ENCODE results near the gene LTA. TPM values are rescaled to one million over a fixed set of nuclear protein-coding genes. Genes with fewer than 3 reads are reported as not detected.
"Not testable (repeated sequence)": the region's sequence is repeated elsewhere in the genome, so short reads cannot be mapped to it uniquely, and the experiment has no call there.

LTA gene
- polyA plus RNA-seq, 1 of the 3 experiments (the other 2 are of a cell fraction): not detected

DNA sequence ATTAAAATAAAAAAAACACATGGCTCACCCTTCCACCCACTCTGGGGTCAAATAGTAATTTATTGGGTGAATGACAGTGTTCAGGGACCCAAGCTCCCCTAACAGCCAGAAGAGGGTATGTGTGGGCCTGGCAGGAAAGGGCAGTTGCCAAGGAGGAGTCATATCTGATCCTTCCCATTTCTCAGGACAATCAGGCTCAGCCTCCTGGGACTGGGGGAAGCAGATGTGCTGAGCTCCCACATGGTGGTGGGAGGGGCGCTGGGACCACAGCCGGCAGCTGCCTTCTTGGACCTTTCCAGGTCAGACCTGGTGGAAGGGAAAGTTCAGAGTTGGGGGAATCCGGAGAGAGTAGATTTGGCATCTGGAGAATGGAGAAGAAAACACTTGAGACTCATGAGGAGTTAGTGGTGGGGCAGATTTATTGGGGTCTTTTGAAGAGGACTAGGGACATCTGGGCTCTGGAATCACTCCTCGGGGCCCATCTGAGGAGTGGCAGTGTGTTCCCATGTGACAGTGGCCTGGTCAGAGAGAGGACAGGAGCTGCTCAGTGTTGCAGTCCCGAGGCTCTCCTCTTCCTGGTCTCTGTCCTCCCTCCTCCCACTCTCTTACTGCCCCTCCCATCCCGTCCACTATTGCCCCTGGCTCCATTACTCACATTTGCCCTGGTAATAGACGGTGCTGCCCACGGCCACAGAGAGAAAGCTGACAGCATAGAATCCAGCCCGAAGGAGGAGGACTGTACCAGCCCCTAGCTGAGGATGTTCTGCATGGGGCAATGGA lies 17.0 kb downstream of the LTA start:
- TF ChIP-seq TCF12 (IDR thresholded peaks at IDR 0.05): no peak
- TF ChIP-seq RFX5 (IDR thresholded peaks at IDR 0.05; ENCODE audit: low read length): no peak
- TF ChIP-seq RCOR1 (IDR thresholded peaks at IDR 0.05; ENCODE audit: low read length): no peak
- TF ChIP-seq, protein P1, sequence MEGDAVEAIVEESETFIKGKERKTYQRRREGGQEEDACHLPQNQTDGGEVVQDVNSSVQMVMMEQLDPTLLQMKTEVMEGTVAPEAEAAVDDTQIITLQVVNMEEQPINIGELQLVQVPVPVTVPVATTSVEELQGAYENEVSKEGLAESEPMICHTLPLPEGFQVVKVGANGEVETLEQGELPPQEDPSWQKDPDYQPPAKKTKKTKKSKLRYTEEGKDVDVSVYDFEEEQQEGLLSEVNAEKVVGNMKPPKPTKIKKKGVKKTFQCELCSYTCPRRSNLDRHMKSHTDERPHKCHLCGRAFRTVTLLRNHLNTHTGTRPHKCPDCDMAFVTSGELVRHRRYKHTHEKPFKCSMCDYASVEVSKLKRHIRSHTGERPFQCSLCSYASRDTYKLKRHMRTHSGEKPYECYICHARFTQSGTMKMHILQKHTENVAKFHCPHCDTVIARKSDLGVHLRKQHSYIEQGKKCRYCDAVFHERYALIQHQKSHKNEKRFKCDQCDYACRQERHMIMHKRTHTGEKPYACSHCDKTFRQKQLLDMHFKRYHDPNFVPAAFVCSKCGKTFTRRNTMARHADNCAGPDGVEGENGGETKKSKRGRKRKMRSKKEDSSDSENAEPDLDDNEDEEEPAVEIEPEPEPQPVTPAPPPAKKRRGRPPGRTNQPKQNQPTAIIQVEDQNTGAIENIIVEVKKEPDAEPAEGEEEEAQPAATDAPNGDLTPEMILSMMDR (IDR thresholded peaks at IDR 0.05): no peak
- TF ChIP-seq, protein P2, sequence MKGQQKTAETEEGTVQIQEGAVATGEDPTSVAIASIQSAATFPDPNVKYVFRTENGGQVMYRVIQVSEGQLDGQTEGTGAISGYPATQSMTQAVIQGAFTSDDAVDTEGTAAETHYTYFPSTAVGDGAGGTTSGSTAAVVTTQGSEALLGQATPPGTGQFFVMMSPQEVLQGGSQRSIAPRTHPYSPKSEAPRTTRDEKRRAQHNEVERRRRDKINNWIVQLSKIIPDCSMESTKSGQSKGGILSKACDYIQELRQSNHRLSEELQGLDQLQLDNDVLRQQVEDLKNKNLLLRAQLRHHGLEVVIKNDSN (IDR thresholded peaks at IDR 0.05; ENCODE audit: borderline replicate concordance, low read depth): no peak
- TF ChIP-seq FOSL2 (IDR thresholded peaks at IDR 0.05; ENCODE audit: borderline replicate concordance, low read depth): no peak
- no peak for TF ChIP-seq RXRA (IDR thresholded peaks at IDR 0.05; ENCODE audit: borderline replicate concordance, low read depth)
- TF ChIP-seq, protein P3, sequence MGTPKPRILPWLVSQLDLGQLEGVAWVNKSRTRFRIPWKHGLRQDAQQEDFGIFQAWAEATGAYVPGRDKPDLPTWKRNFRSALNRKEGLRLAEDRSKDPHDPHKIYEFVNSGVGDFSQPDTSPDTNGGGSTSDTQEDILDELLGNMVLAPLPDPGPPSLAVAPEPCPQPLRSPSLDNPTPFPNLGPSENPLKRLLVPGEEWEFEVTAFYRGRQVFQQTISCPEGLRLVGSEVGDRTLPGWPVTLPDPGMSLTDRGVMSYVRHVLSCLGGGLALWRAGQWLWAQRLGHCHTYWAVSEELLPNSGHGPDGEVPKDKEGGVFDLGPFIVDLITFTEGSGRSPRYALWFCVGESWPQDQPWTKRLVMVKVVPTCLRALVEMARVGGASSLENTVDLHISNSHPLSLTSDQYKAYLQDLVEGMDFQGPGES (IDR thresholded peaks at IDR 0.05; ENCODE audit: low read depth, low read length): no peak
- TF ChIP-seq NRF1 (IDR thresholded peaks at IDR 0.05; ENCODE audit: low read depth, low read length): no peak
- TF ChIP-seq, protein P4, sequence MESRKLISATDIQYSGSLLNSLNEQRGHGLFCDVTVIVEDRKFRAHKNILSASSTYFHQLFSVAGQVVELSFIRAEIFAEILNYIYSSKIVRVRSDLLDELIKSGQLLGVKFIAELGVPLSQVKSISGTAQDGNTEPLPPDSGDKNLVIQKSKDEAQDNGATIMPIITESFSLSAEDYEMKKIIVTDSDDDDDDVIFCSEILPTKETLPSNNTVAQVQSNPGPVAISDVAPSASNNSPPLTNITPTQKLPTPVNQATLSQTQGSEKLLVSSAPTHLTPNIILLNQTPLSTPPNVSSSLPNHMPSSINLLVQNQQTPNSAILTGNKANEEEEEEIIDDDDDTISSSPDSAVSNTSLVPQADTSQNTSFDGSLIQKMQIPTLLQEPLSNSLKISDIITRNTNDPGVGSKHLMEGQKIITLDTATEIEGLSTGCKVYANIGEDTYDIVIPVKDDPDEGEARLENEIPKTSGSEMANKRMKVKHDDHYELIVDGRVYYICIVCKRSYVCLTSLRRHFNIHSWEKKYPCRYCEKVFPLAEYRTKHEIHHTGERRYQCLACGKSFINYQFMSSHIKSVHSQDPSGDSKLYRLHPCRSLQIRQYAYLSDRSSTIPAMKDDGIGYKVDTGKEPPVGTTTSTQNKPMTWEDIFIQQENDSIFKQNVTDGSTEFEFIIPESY (IDR thresholded peaks at IDR 0.05; ENCODE audit: borderline replicate concordance, low read depth): no peak
- DNase-seq: no peak
- POLR2A ChIA-PET: interaction anchor here (0.6 kb wide), 1 partner anchor 41 kb away, joined by 3 read pairs; no protein-coding TSS in a partner anchor

DNA sequence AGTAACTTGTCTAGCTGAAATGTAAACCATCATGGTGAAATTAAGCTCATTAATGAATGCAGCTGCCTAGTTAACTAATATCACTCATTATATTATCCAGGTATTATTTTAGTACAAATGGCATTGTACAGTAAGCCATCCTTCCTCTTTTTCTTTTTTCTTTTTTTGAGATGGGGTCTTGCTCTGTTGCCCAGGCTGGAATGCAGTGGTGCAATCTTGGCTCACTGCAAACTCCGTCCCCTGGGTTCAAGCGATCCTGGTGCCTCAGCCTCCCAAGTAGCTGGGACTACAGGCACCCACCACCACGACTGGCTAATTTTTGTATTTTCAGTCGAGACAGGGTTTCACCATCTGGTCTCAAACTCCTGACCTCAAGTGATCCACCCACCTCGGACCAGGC lies 18.6 kb downstream of the LTA start:
- H3K27ac ChIP-seq (ENCODE audit: low read depth in 2 of 2, low read length in 1 of 2); POLR2A ChIA-PET; H3K27me3 ChIP-seq (ENCODE audit: insufficient read depth); H3K79me2 ChIP-seq (ENCODE audit: insufficient read depth); DNase-seq; H3F3A ChIP-seq (replicated peaks; ENCODE audit: insufficient read depth); H3K9ac ChIP-seq; H3K4me1 ChIP-seq (ENCODE audit: control insufficient read depth in 1 of 2, insufficient read depth in 2 of 2, low read depth in 1 of 2, low read length in 1 of 2); H3K9me2 ChIP-seq; H3K4me3 ChIP-seq (ENCODE audit: low read depth in 2 of 2, low read length in 1 of 2); H3K4me2 ChIP-seq; H3K9me3 ChIP-seq; H3K36me3 ChIP-seq (replicated peaks in 1 of 2; ENCODE audit: control insufficient read depth in 1 of 2, insufficient read depth in 2 of 2, low read length in 1 of 2); H4K20me1 ChIP-seq (ENCODE audit: insufficient read depth); H2AFZ ChIP-seq (ENCODE audit: low read depth): not testable (repeated sequence)
- CTCF ChIA-PET: interaction anchor here (1.1 to 3.3 kb wide), 5 partner anchors 8 to 44 kb away, joined by 3 to 15 read pairs (median 10); partner anchors contain the start of genes ATP6V1G2 and LTB
- 59% methylated on average over 5 of the region's 5 CpGs for WGBS (ENCODE audit: low lambda C conversion rate)

More for the DNA sequence above, 17.0 kb downstream of the LTA start:
- H3F3A ChIP-seq (replicated peaks; ENCODE audit: insufficient read depth): no peaks in the 10 kb centered on the region
- H3K9ac ChIP-seq: no peak overlapping the region
- no peak overlapping the region for H3K4me3 ChIP-seq (ENCODE audit: low read depth in 2 of 2, low read length in 1 of 2)
- H3K4me2 ChIP-seq: no peak overlapping the region
- H3K36me3 ChIP-seq (replicated peaks in 1 of 2; ENCODE audit: control insufficient read depth in 1 of 2, insufficient read depth in 2 of 2, low read length in 1 of 2): no peaks in the 10 kb centered on the region
- WGBS (ENCODE audit: low lambda C conversion rate): 58% methylated on average over 9 of the region's 9 CpGs
- CTCF ChIA-PET: interaction anchor here (1.1 to 17.6 kb wide), 6 partner anchors 8 to 43 kb away, joined by 3 to 312 read pairs (median 12); partner anchors contain the start of genes ATP6V1G2 and LTB
- no peaks in the 10 kb centered on the region for H3K27me3 ChIP-seq (ENCODE audit: insufficient read depth)
- H3K9me2 ChIP-seq: no peaks in the 10 kb centered on the region
- H3K9me3 ChIP-seq: no peaks in the 10 kb centered on the region
- no peaks in the 10 kb centered on the region for H4K20me1 ChIP-seq (ENCODE audit: insufficient read depth)
- no peaks in the 10 kb centered on the region; a peak in 1 of 4 replicates for H3K4me1 ChIP-seq (ENCODE audit: control insufficient read depth in 1 of 2, insufficient read depth in 2 of 2, low read depth in 1 of 2, low read length in 1 of 2)
- no peak overlapping the region for H2AFZ ChIP-seq (ENCODE audit: low read depth)
- no peak overlapping the region for H3K27ac ChIP-seq (ENCODE audit: low read depth in 2 of 2, low read length in 1 of 2)
- no peaks in the 10 kb centered on the region for H3K79me2 ChIP-seq (ENCODE audit: insufficient read depth)
